ENCODE results near the gene CWH43.
"Not testable (repeated sequence)": the region's sequence is repeated elsewhere in the genome, so short reads cannot be mapped to it uniquely, and the experiment has no call there.

CWH43 gene

DNA sequence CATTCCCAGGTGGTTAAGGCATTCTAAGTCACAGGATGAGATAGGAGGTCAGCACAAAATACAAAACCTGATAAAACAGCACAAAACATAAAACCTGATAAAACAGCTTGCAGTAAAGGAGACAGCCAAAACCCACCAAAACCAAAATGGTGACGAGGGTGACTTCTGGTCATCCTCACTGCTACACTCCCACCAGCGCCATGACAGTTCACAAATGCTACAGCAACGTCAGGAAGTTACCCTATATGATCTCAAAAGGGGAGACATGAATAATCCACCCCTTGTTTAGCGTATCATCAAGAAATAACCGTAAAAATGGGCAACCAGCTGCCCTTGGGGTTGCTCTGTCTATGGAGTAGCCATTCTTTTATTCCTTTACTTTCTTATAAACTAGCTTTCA lies 28.7 kb upstream of the CWH43 start:
- not testable (repeated sequence) for H3K4me3 ChIP-seq (ENCODE audit: low read length); H3K9ac ChIP-seq (ENCODE audit: low read depth, low read length); H3K27me3 ChIP-seq (ENCODE audit: control insufficient read depth, insufficient read depth, low read length); H3K36me3 ChIP-seq (ENCODE audit: insufficient read depth, low read length); H3K4me2 ChIP-seq (ENCODE audit: low read length); H3K9me3 ChIP-seq (replicated peaks; ENCODE audit: low read length)
- H3K4me1 ChIP-seq (ENCODE audit: control insufficient read depth, insufficient read depth, low read length): peaks cover 11% of the 10 kb centered on the region

DNA sequence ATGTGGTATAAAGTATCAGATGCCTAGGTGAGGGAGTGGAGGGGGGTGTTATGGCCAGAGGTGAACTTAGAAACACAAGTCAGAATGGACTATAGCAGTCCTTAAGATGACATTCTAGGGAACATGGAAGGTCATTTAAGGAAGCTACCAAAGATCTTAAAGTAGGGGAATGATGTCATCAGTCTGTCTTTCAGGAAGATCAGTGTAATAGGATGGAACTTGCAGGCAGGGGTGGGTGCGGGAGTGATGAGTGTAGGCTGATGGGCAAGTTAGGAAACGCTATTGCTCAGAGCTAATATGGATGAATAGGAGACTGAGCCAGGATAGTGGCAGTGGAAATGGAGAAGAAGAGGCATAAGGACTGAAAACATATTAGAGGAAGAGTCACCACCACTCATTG lies 27.5 kb upstream of the CWH43 start:
- H3K9me3 ChIP-seq (replicated peaks; ENCODE audit: low read length): no peaks in the 10 kb centered on the region
- H3K4me2 ChIP-seq (ENCODE audit: low read length): no peak overlapping the region
- no peak overlapping the region for H3K9ac ChIP-seq (ENCODE audit: low read depth, low read length)
- H3K4me1 ChIP-seq (ENCODE audit: control insufficient read depth, insufficient read depth, low read length): peaks cover 11% of the 10 kb centered on the region
- no peak overlapping the region for H3K4me3 ChIP-seq (ENCODE audit: low read length)
- no peaks in the 10 kb centered on the region for H3K27me3 ChIP-seq (ENCODE audit: control insufficient read depth, insufficient read depth, low read length)
- no peaks in the 10 kb centered on the region for H3K36me3 ChIP-seq (ENCODE audit: insufficient read depth, low read length)

DNA sequence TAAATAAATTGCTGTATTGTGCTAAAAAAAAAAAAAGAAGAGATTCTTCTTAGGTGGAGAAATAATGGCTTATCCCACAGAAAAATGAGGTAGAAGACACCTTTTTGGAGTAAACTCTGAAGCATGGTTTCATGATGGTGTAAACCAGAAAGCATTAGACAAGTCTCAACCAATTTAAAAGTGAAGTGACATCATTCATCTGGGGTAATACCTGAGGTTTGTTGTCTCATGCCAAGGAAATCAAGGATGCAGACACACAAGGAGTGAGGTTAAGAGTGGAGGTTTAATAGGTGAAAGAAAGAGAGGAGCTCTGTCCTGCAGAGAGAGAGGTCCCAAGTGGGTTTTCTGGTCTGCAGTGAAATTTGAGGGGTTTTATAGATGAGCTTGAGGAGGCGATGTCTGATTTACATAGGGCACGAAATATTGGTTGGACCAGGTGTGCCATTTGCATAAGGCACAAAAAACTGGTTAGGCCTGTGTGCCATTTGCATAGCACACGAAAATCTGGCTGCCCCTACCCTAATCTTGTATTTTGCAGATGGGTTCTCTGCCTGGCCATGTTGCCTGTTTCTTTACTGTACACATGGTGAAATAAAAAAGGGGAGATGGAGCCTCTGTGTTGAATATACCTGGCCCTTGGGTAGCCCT lies 25.0 kb upstream of the CWH43 start:
- H3K27me3 ChIP-seq (ENCODE audit: control insufficient read depth, insufficient read depth, low read length): no peaks in the 10 kb centered on the region
- no peak overlapping the region for H3K4me2 ChIP-seq (ENCODE audit: low read length)
- no peak overlapping the region for H3K9ac ChIP-seq (ENCODE audit: low read depth, low read length)
- H3K4me3 ChIP-seq (ENCODE audit: low read length): no peak overlapping the region
- no peaks in the 10 kb centered on the region for H3K4me1 ChIP-seq (ENCODE audit: control insufficient read depth, insufficient read depth, low read length)
- H3K9me3 ChIP-seq (replicated peaks; ENCODE audit: low read length): no peaks in the 10 kb centered on the region
- H3K36me3 ChIP-seq (ENCODE audit: insufficient read depth, low read length): no peaks in the 10 kb centered on the region

DNA sequence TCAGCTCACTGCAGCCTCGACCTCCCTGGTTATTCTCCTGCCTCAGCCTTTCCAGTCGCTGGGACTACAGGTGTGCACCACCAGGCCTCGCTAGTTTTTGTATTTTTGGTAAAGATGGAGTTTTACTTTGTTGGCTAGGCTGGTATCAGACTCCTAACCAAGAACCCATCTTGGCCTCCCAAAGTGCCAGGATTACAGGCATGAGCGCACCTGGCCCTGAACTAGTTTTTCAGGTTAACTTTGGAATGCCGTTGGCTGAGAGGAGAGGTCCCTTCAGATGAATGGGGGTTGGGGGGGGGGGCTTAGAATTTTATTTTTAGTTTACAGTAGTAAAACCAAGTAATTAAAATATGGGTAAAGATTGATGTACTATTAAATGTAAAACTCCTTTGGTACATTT lies 23.4 kb upstream of the CWH43 start:
- no peaks in the 10 kb centered on the region for H3K4me1 ChIP-seq (ENCODE audit: control insufficient read depth, insufficient read depth, low read length)
- no peaks in the 10 kb centered on the region for H3K36me3 ChIP-seq (ENCODE audit: insufficient read depth, low read length)
- H3K27me3 ChIP-seq (ENCODE audit: control insufficient read depth, insufficient read depth, low read length): no peaks in the 10 kb centered on the region
- H3K4me3 ChIP-seq (ENCODE audit: low read length): no peak overlapping the region
- no peak overlapping the region for H3K4me2 ChIP-seq (ENCODE audit: low read length)
- H3K9me3 ChIP-seq (replicated peaks; ENCODE audit: low read length): no peaks in the 10 kb centered on the region
- no peak overlapping the region for H3K9ac ChIP-seq (ENCODE audit: low read depth, low read length)

DNA sequence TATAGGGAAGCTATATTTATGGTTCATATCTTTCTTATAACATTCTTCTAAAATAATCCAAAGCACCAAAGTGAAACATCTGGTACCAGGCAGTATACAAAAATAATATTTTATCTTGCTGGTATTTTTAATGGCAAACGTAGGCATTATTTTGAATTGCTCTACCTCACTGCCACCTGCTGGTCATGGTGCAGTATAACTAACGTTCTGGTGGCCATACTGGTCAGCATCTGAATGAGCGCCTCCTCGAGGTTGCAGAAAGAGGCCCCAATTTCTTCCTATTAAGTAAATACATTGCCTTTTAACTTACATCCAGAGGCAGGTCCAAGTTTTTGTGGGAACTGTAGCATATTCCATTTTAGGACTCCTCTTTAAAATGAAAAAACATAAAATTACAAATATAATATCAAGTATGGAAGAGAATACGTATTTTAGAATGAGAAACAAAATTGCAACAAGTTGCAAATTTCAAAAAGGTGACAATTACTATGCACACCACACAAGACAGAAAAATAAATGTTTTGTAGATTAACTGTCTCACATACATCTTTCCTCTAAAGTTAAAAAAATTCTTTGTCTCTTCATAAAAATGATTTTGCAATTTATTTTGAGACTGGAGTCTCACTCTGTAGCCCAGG lies 22.9 kb upstream of the CWH43 start:
- Histone ChIP-seq H3K27me3 (ENCODE audit: control insufficient read depth, insufficient read depth, low read length) (no peaks in the 10 kb centered on the region), H3K36me3 (ENCODE audit: insufficient read depth, low read length) (no peaks in the 10 kb centered on the region), H3K9ac (ENCODE audit: low read depth, low read length) (no peak overlapping the region), H3K4me1 (ENCODE audit: control insufficient read depth, insufficient read depth, low read length) (no peaks in the 10 kb centered on the region), H3K4me2 (ENCODE audit: low read length) (no peak overlapping the region), H3K9me3 (replicated peaks; ENCODE audit: low read length) (no peaks in the 10 kb centered on the region), H3K4me3 (ENCODE audit: low read length) (no peak overlapping the region)

DNA sequence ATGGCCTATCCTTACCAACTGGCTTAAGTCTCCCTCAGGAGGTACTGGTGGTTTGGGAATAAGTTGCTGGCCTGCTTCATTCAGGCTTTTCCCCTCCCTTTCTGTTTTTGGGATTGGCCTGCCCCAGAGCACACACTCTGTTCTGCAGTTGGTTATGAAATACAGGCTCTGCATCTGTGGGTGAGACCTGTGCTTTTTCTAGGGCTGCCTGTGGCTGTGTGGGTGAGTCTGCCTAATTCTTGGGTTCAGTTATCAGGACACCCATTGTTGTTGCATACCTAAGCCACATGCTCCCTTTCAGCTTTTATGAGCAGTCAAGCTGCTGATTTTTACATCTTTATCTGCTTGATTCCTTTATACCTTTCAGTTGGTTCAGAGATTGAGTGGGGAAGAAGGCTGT lies 19.0 kb upstream of the CWH43 start:
- H3K36me3 ChIP-seq (ENCODE audit: insufficient read depth, low read length): no peaks in the 10 kb centered on the region
- peaks cover 15% of the 10 kb centered on the region for H3K4me1 ChIP-seq (ENCODE audit: control insufficient read depth, insufficient read depth, low read length)
- H3K4me2 ChIP-seq (ENCODE audit: low read length): no peak overlapping the region
- H3K4me3 ChIP-seq (ENCODE audit: low read length): no peak overlapping the region
- no peak overlapping the region for H3K9ac ChIP-seq (ENCODE audit: low read depth, low read length)
- no peaks in the 10 kb centered on the region for H3K9me3 ChIP-seq (replicated peaks; ENCODE audit: low read length)
- no peaks in the 10 kb centered on the region for H3K27me3 ChIP-seq (ENCODE audit: control insufficient read depth, insufficient read depth, low read length)

DNA sequence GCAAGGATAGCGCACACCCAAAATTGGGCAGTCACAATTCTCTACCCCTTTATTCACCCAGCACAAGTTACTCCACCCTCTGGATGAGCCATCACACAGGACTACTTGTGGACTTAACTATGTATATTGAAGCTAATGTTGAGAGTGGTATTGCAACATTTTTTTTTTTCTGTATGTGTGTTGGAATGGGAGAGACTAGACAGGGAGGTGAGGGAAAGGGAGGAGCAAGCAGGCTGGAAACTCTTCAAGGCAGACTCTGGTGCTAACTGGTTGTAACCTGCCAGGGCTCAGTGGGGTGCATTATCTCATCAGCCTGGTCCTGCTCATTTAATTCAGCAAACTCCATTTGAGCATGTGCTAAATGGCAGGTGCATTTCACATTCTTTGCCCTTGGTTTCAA lies 18.4 kb upstream of the CWH43 start:
- Histone ChIP-seq H3K4me1 (ENCODE audit: control insufficient read depth, insufficient read depth, low read length) (peaks cover 15% of the 10 kb centered on the region), H3K27me3 (ENCODE audit: control insufficient read depth, insufficient read depth, low read length) (no peaks in the 10 kb centered on the region), H3K9ac (ENCODE audit: low read depth, low read length) (no peak overlapping the region), H3K9me3 (replicated peaks; ENCODE audit: low read length) (no peaks in the 10 kb centered on the region), H3K4me3 (ENCODE audit: low read length) (no peak overlapping the region), H3K36me3 (ENCODE audit: insufficient read depth, low read length) (no peaks in the 10 kb centered on the region), H3K4me2 (ENCODE audit: low read length) (no peak overlapping the region)

DNA sequence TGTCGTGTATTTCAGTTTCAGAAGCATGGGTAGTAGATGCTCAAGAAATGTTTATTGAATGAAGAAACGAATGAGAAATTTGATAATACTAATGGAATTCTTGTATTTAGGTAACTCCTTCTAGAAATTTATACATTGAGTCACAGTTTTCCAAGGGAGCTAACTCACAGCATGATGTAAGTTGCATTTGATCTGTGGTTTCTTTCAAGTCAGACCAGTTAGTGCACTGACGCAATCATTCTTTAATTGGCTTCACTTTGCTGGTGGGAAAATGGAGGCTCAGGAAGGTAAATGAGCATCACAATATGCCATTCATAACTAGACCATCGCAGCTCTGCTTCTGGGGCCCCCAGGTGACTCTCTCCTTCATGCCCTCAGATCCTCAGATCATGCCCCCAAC lies 17.3 kb upstream of the CWH43 start:
- H3K36me3 ChIP-seq (ENCODE audit: insufficient read depth, low read length): no peaks in the 10 kb centered on the region
- no peaks in the 10 kb centered on the region for H3K9me3 ChIP-seq (replicated peaks; ENCODE audit: low read length)
- peaks cover 15% of the 10 kb centered on the region for H3K4me1 ChIP-seq (ENCODE audit: control insufficient read depth, insufficient read depth, low read length)
- H3K9ac ChIP-seq (ENCODE audit: low read depth, low read length): no peak overlapping the region
- no peak overlapping the region for H3K4me3 ChIP-seq (ENCODE audit: low read length)
- H3K4me2 ChIP-seq (ENCODE audit: low read length): no peak overlapping the region
- peaks cover 6% of the 10 kb centered on the region for H3K27me3 ChIP-seq (ENCODE audit: control insufficient read depth, insufficient read depth, low read length)

DNA sequence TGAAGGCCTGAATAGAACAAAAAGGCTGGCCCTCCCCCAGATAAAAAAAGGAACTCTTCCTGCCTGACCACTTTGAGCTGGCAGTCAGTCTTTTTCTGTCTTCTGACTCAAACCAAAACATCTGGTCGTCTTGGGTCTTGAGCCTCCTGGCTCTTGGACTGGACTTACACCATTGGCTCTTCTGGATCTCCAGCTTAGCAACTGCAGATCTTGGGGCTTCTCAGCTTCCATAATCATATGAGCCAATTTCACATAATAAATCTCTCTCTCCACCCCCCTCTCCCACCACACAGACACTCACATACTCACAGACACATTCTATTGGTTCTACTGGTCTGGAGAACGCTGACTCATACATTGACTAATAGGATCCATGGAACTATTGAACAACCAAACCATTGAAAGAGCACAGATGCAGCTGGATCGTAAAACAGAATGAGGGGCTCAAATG lies 15.6 kb upstream of the CWH43 start:
- Histone ChIP-seq H3K9me3 (replicated peaks; ENCODE audit: low read length) (no peaks in the 10 kb centered on the region), H3K9ac (ENCODE audit: low read depth, low read length) (no peak overlapping the region), H3K4me3 (ENCODE audit: low read length) (no peak overlapping the region), H3K4me2 (ENCODE audit: low read length) (peak overlapping the region; percentile 1), H3K27me3 (ENCODE audit: control insufficient read depth, insufficient read depth, low read length) (peaks cover 15% of the 10 kb centered on the region), H3K36me3 (ENCODE audit: insufficient read depth, low read length) (no peaks in the 10 kb centered on the region), H3K4me1 (ENCODE audit: control insufficient read depth, insufficient read depth, low read length) (peaks cover 15% of the 10 kb centered on the region)

DNA sequence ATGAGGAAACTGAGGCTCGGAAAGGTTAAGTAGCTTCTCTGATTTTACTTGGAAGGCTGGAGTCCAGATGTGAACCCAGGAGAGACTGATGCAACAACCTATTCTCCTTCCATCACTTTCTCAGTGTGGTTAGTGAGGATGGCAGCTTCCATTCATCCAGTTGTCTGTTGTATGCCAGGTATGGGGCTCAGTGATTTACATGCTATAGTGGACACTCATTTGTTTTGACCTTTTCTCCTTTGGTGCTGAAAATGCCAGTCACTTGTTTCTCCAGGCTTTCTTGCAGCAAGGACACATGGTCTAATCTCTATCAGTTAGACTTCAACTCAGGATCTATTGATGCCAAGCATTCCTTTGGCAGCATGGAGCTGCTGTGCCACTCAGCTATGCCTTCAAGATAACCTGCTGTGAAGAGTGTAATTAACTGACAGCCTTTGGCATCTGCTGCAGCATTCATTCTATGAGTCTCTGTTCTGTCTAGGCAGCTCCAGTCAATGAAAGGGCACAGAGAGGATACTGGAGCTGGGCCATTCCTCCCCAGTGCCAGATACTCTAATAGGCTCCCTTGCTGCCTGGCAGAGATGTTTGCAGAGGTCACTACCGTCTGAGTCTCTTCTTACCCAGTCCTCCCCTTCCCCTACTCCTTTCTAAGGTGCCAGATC lies 11.0 kb upstream of the CWH43 start:
- no peak overlapping the region for H3K4me2 ChIP-seq (ENCODE audit: low read length)

DNA sequence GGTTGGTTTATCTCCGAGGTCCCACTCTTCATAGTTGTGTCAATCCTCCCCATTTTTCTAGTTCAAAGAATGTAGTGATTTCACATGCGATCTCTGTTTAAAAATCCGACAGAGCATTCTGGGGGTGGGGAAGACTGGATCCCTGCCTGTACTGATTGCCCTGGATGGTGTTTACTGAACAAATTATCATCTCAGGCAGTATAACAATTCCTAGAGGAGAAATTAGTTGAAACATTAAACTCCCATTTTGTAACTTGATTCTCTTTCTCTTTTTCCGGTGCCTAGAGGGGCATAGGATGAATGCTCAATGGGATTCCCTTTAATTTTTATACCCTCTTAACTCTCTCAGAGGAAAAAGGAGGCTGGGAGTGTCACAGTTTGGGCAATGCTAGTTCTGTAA lies 10.0 kb upstream of the CWH43 start:
- H3K36me3 ChIP-seq (ENCODE audit: insufficient read depth, low read length): no peaks in the 10 kb centered on the region
- H3K4me1 ChIP-seq (ENCODE audit: control insufficient read depth, insufficient read depth, low read length): peaks cover 7% of the 10 kb centered on the region
- H3K27me3 ChIP-seq (ENCODE audit: control insufficient read depth, insufficient read depth, low read length): peaks cover 24% of the 10 kb centered on the region
- H3K4me3 ChIP-seq (ENCODE audit: low read length): no peak overlapping the region
- no peaks in the 10 kb centered on the region for H3K9me3 ChIP-seq (replicated peaks; ENCODE audit: low read length)
- no peak overlapping the region for H3K4me2 ChIP-seq (ENCODE audit: low read length)
- no peak overlapping the region for H3K9ac ChIP-seq (ENCODE audit: low read depth, low read length)

More for the DNA sequence above, 11.0 kb upstream of the CWH43 start:
- Histone ChIP-seq H3K36me3 (ENCODE audit: insufficient read depth, low read length) (no peaks in the 10 kb centered on the region), H3K4me1 (ENCODE audit: control insufficient read depth, insufficient read depth, low read length) (peaks cover 12% of the 10 kb centered on the region), H3K27me3 (ENCODE audit: control insufficient read depth, insufficient read depth, low read length) (peaks cover 24% of the 10 kb centered on the region), H3K9ac (ENCODE audit: low read depth, low read length) (no peak overlapping the region), H3K4me3 (ENCODE audit: low read length) (no peak overlapping the region), H3K9me3 (replicated peaks; ENCODE audit: low read length) (no peaks in the 10 kb centered on the region)

Measured in skeletal muscle satellite cell (primary cell).